Breast epithelium (tissue), 3 donors: Measurements from ENCODE around the gene VAMP8.

Source experiments
- CTCF ChIP-seq, 3 donors: fragments of 450-650 bp; IDR thresholded peaks; one replicate each; pipeline ENCODE4 v1.5.1; 2016 to 2017; ENCODE audit warnings: antibody characterized with exemption in 3 of 3, mild to moderate bottlenecking in 3 of 3, moderate library complexity in 3 of 3
- POLR2A ChIP-seq: fragments of 450-650 bp; IDR thresholded peaks from one replicate; pipeline ENCODE4 v1.6.1; 2016; ENCODE audit warnings: antibody characterized with exemption, mild to moderate bottlenecking, moderate library complexity

- TF ChIP-seq CTCF (IDR thresholded peaks at IDR 0.05) (no peak), POLR2A (no peak)
These were observed 2.8 kb downstream of the VAMP8 start for GRCh38 chr2:85580206-85580605.
